Esophagus mucosa (tissue), 1 donor: ENCODE data around the gene MCRIP2. TPM values are rescaled to one million over a fixed set of nuclear protein-coding genes. Genes with fewer than 3 reads are reported as not detected.
"Not testable (repeated sequence)": the region's sequence is repeated elsewhere in the genome, so short reads cannot be mapped to it uniquely, and the experiment has no call there.

Source experiments
- ATAC-seq: fragments of 200-7000 bp; cut with Tn5 transposase; one replicate; pipeline ENCODE4 v1.9.1; 2020
- total RNA-seq: library from RNA; stranded (reverse); gene quantifications from one replicate; pipeline ENCODE4 v1.2.4, GENCODE V29; 2023
- donor health status: DM: yes; HTN: yes; CAD: no.

The MCRIP2 gene
- total RNA-seq = 20.3 TPM

GRCh38 chr16:641326-642188 is at the start of gene MCRIP2:
TSS of gene MCRIP2 (plus strand) at chr16:641828. CDS start at chr16:641992, 164 bp downstream.
- peak; percentile 11 for ATAC-seq

- ATAC-seq = no peak
Observed at GRCh38 chr16:591892-592517, 49.6 kb upstream of the MCRIP2 start.

GRCh38 chr16:592518-593306 is 48.9 kb upstream of the MCRIP2 start:
- peak; percentile 28 for ATAC-seq

- ATAC-seq = peak; percentile 55
Observed at GRCh38 chr16:593406-593805, 48.2 kb upstream of the MCRIP2 start.

- ATAC-seq = no peak
Observed at GRCh38 chr16:593807-594206, 47.8 kb upstream of the MCRIP2 start.

GRCh38 chr16:595094-595528 is 46.5 kb upstream of the MCRIP2 start:
- ATAC-seq = no peak

GRCh38 chr16:595942-596735 is 45.5 kb upstream of the MCRIP2 start:
- ATAC-seq = peak; percentile 13

- ATAC-seq = no peak
Observed at GRCh38 chr16:596736-597060, 44.9 kb upstream of the MCRIP2 start.

GRCh38 chr16:597655-598054 is 44.0 kb upstream of the MCRIP2 start:
- not testable (repeated sequence) for ATAC-seq

GRCh38 chr16:598823-599739 is 42.5 kb upstream of the MCRIP2 start:
- peak; percentile 54 for ATAC-seq

GRCh38 chr16:600781-601180 is 40.8 kb upstream of the MCRIP2 start:
- no peak for ATAC-seq

GRCh38 chr16:603933-604332 is 37.7 kb upstream of the MCRIP2 start:
- no peak for ATAC-seq

GRCh38 chr16:606656-607307 is 34.8 kb upstream of the MCRIP2 start:
- no peak for ATAC-seq

- peak; percentile 70 for ATAC-seq
Observed at GRCh38 chr16:608019-608418, 33.6 kb upstream of the MCRIP2 start.

- ATAC-seq = no peak
Observed at GRCh38 chr16:609316-609715, 32.3 kb upstream of the MCRIP2 start.

GRCh38 chr16:609984-610383 is 31.6 kb upstream of the MCRIP2 start:
- peak; percentile 18 for ATAC-seq

- peak; percentile 82 for ATAC-seq
Observed at GRCh38 chr16:610513-611381, 30.9 kb upstream of the MCRIP2 start.

GRCh38 chr16:615122-615521 is 26.5 kb upstream of the MCRIP2 start:
- ATAC-seq = no peak

GRCh38 chr16:616733-617586 is 24.7 kb upstream of the MCRIP2 start:
- ATAC-seq = peak; percentile 51
